Keratinocyte (primary cell): Measurements from ENCODE around the gene SMIM12. TPM values are rescaled to one million over a fixed set of nuclear protein-coding genes. Genes with fewer than 3 reads are reported as not detected.

ENCODE experiments used
- DNase-seq: peaks from one replicate; pipeline ENCODE4 v3.0.0-alpha.2; 2011; ENCODE audit warnings: low read depth, missing footprints, low spot score
- FAIRE-seq: peaks from 2 replicates; lab custom pipeline; 2011; peaks lifted over from hg19 to GRCh38; lab: Jason Lieb, UNC
- H2AFZ ChIP-seq: 2 replicates; pipeline ENCODE4 v1.6.0; 2012; ENCODE audit warnings: low read length, control low read depth, inconsistent platforms; ENCODE audit not compliant: control insufficient read depth
- H3K27ac ChIP-seq: 2 replicates; pipeline ENCODE4 v1.5.1; 2011; ENCODE audit warnings: low read length; ENCODE audit not compliant: control insufficient read depth, insufficient read depth
- H3K27me3 ChIP-seq: 3 replicates; pipeline ENCODE4 v1.6.0; 2011; ENCODE audit warnings: low read length; ENCODE audit not compliant: control insufficient read depth, insufficient read depth; ENCODE audit errors: extremely low read depth
- H3K36me3 ChIP-seq, 2 experiments: 2 replicates in 1 of 2; 3 replicates in 1 of 2; pipeline ENCODE4 v1.5.1; 2011; ENCODE audit warnings: low read length in 2 of 2, mild to moderate bottlenecking in 1 of 2; ENCODE audit not compliant: control insufficient read depth in 2 of 2, insufficient read depth in 2 of 2; ENCODE audit errors: extremely low read depth in 1 of 2
- H3K4me1 ChIP-seq: 3 replicates; pipeline ENCODE4 v1.5.1; 2011; ENCODE audit warnings: low read length; ENCODE audit not compliant: control insufficient read depth, insufficient read depth; ENCODE audit errors: extremely low read depth
- H3K4me2 ChIP-seq: 3 replicates; pipeline ENCODE4 v1.6.0; 2011; ENCODE audit warnings: low read depth, low read length; ENCODE audit not compliant: control insufficient read depth, insufficient read depth; ENCODE audit errors: extremely low read depth
- H3K4me3 ChIP-seq, 3 experiments: fragments of 200-600 bp in 1 of 3; sonication (generic) in 1 of 3; 2 replicates in 2 of 3; 3 replicates in 1 of 3; pipeline ENCODE4 v1.5.1; 2011 to 2016; ENCODE audit warnings: low read length in 3 of 3, mild to moderate bottlenecking in 3 of 3, control low read depth in 2 of 3, inconsistent platforms in 1 of 3, low read depth in 1 of 3, mixed read lengths in 1 of 3, mixed run types in 1 of 3, moderate library complexity in 1 of 3; ENCODE audit not compliant: control insufficient read depth in 2 of 3, insufficient read depth in 2 of 3; ENCODE audit errors: extremely low read depth in 1 of 3
- H3K79me2 ChIP-seq: 2 replicates; pipeline ENCODE4 v1.6.0; 2012; ENCODE audit warnings: low read length; ENCODE audit not compliant: control insufficient read depth, insufficient read depth
- H3K9ac ChIP-seq: 3 replicates; pipeline ENCODE4 v1.6.0; 2011; ENCODE audit warnings: low read length; ENCODE audit not compliant: control insufficient read depth, insufficient read depth; ENCODE audit errors: extremely low read depth
- H3K9me1 ChIP-seq: 3 replicates; pipeline ENCODE4 v1.6.0; 2011; ENCODE audit warnings: low read length; ENCODE audit not compliant: control insufficient read depth, insufficient read depth; ENCODE audit errors: extremely low read depth
- H3K9me3 ChIP-seq: 2 replicates; pipeline ENCODE4 v1.5.1; 2012; ENCODE audit warnings: low read depth, low read length; ENCODE audit not compliant: control insufficient read depth
- H4K20me1 ChIP-seq: 3 replicates; pipeline ENCODE4 v1.6.0; 2011; ENCODE audit warnings: low read length; ENCODE audit not compliant: control insufficient read depth, insufficient read depth; ENCODE audit errors: extremely low read depth
- EZH2 ChIP-seq: IDR thresholded peaks from one replicate; pipeline ENCODE4 v1.6.1; 2012; ENCODE audit warnings: inconsistent platforms, mild to moderate bottlenecking, low read length, moderate library complexity
- dilution Hi-C: fragments of 300-500 bp; cut with MboI; formaldehyde crosslinking; loops from one replicate; pipeline ENCODE4 v1.7.0; 2020; ENCODE audit warnings: low sequenced_read_pairs; ENCODE audit not compliant: extremely low pct_ligation_motif_present
- polyA plus RNA-seq, 5 experiments: library from polyadenylated mRNA; depleted of rRNA in 3 of 5; stranded (reverse) in 3 of 5; stranded (forward) in 1 of 5; unstranded in 1 of 5; fragments of >200 nt; gene quantifications; 1 replicate in 1 of 5; 2 replicates in 3 of 5; 3 replicates in 1 of 5; pipeline versions ENCODE4 v1.2.1 to v1.2.3, GENCODE V29; 2011 to 2012; ENCODE audit warnings: missing spikeins in 2 of 5, low read depth in 1 of 5, low replicate concordance in 1 of 5
- TF ChIP-seq, protein P1 (sequence below), 3 experiments: IDR thresholded peaks in 1 of 3; conservative IDR thresholded peaks in 1 of 3; optimal IDR thresholded peaks in 1 of 3; 2 replicates in 2 of 3; 3 replicates in 1 of 3; pipeline versions ENCODE3 to v1.5.1; 2011; ENCODE audit warnings: low read length in 3 of 3, mild to moderate bottlenecking in 3 of 3, moderate library complexity in 2 of 3, control low read depth in 1 of 3, inconsistent platforms in 1 of 3; ENCODE audit not compliant: insufficient read depth in 2 of 3; ENCODE audit errors: extremely low read depth in 1 of 3

SMIM12 gene
- polyA plus RNA-seq, 1 donor (not counting 4 experiments of a cell fraction or from before 2014, with no cell fraction given) = 51.5 TPM

DNA sequence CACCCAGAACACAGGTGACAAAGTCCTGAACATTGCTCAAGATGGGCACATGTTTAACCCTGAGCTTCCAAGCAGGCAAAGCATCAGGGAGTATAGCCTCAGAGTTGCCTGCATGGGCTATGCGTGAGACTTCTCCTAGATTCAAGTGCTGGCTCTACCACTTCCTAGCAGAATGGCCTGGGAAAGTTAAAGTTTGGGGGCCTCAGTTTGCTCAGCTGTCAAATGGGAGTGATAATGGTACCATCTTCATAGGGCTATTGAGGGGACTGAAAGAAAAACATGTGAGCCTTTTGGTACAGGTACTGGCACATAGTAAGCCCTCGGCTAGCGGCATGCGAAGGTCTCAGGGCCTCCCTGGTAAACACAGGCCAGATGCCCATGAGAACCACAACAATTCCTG is 28.0 kb upstream of the SMIM12 start:
- no peaks in the 10 kb centered on the region for H3K79me2 ChIP-seq
- no peak overlapping the region for H3K4me3 ChIP-seq
- H3K4me2 ChIP-seq = no peak overlapping the region
- no peak for DNase-seq
- H3K9me3 ChIP-seq = no peaks in the 10 kb centered on the region
- TF ChIP-seq, protein P1, sequence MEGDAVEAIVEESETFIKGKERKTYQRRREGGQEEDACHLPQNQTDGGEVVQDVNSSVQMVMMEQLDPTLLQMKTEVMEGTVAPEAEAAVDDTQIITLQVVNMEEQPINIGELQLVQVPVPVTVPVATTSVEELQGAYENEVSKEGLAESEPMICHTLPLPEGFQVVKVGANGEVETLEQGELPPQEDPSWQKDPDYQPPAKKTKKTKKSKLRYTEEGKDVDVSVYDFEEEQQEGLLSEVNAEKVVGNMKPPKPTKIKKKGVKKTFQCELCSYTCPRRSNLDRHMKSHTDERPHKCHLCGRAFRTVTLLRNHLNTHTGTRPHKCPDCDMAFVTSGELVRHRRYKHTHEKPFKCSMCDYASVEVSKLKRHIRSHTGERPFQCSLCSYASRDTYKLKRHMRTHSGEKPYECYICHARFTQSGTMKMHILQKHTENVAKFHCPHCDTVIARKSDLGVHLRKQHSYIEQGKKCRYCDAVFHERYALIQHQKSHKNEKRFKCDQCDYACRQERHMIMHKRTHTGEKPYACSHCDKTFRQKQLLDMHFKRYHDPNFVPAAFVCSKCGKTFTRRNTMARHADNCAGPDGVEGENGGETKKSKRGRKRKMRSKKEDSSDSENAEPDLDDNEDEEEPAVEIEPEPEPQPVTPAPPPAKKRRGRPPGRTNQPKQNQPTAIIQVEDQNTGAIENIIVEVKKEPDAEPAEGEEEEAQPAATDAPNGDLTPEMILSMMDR (optimal IDR thresholded peaks at IDR 0.05 in 1 of 3, IDR thresholded peaks at IDR 0.05 in 1 of 3, conservative IDR thresholded peaks at IDR 0.05 in 1 of 3; ENCODE audit: extremely low read depth in 1 of 3, insufficient read depth in 2 of 3, low read length in 3 of 3) = no peak
- TF ChIP-seq EZH2 = no peak
- H3K27ac ChIP-seq = no peak overlapping the region
- H3K27me3 ChIP-seq = peaks cover 4% of the 10 kb centered on the region
- FAIRE-seq = no peak
- no peak overlapping the region for H3K9ac ChIP-seq
- H3K36me3 ChIP-seq = no peaks in the 10 kb centered on the region
- no peaks in the 10 kb centered on the region for H3K4me1 ChIP-seq
- dilution Hi-C loops = no loop called here
- no peak overlapping the region for H2AFZ ChIP-seq
- no peaks in the 10 kb centered on the region for H4K20me1 ChIP-seq
- H3K9me1 ChIP-seq = no peaks in the 10 kb centered on the region

DNA sequence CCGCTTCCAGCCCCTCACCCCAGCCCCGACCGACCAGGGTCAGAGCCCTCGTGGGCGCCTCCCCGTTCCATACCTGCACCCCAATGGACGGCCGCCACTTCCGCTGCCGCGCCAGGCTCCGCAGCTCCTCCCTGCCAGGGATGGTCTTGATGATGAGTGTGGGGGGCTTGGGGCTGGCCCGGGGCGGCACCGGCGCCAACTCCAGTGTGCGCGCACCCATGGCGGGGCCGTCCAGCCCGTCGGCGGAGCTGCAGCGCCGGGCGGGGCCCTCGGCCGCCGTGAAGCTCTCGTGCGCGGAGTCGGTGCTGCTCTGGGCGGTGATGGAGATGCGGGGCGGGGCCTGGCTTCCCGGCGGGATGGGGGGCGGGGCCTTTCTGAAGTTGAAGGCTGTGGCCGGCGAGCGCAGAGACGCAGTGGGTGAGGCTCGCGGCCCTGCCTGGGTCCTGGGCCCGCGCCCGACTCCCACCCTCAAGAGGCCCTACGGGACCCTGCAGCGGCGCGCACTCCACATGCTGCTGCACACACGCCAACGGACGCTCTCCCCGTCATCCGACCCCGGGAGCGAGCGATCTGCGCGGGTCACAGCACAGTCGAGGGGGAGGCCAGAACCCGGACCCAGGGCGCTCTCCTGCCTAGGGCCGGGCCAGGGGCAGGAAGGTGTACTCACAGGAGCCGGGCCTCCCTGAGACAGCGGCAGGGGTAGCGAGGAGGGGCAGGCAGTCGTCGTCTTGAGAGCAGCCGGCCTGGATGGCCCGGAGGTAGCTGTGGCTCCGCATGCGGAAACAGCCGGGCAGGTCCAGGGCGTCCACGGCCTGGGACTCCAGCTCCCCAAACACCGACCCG is 26.1 kb upstream of the SMIM12 start:
- DNase-seq = no peak
- H2AFZ ChIP-seq = no peak overlapping the region
- H3K9ac ChIP-seq = no peak overlapping the region
- no peak for FAIRE-seq
- H3K4me3 ChIP-seq = no peak overlapping the region
- H3K9me3 ChIP-seq = no peaks in the 10 kb centered on the region
- no peak overlapping the region for H3K4me2 ChIP-seq
- H3K27me3 ChIP-seq = peaks cover 4% of the 10 kb centered on the region
- dilution Hi-C loops = no loop called here
- TF ChIP-seq EZH2 = no peak
- TF ChIP-seq, protein P1 (optimal IDR thresholded peaks at IDR 0.05 in 1 of 3, IDR thresholded peaks at IDR 0.05 in 1 of 3, conservative IDR thresholded peaks at IDR 0.05 in 1 of 3; ENCODE audit: extremely low read depth in 1 of 3, insufficient read depth in 2 of 3, low read length in 3 of 3) = no peak
- no peaks in the 10 kb centered on the region for H3K4me1 ChIP-seq
- no peaks in the 10 kb centered on the region for H3K36me3 ChIP-seq
- H3K9me1 ChIP-seq = no peaks in the 10 kb centered on the region
- no peaks in the 10 kb centered on the region for H4K20me1 ChIP-seq
- no peaks in the 10 kb centered on the region for H3K79me2 ChIP-seq
- no peak overlapping the region for H3K27ac ChIP-seq
